IMR-90 (cell line): ENCODE measurements around the gene POLR2J.
"Not testable (repeated sequence)": the region's sequence is repeated elsewhere in the genome, so short reads cannot be mapped to it uniquely, and the experiment has no call there.

Experiments
- CHD1 ChIP-seq: IDR thresholded peaks from 2 replicates; pipeline ENCODE4 v1.6.1; 2012; ENCODE audit warnings: low read depth, low read length, improper control_type of control experiment
- MXI1 ChIP-seq: IDR thresholded peaks from 2 replicates; pipeline ENCODE4 v1.6.1; 2012; ENCODE audit warnings: low read depth, mild to moderate bottlenecking, low read length, moderate library complexity, borderline replicate concordance
- TF ChIP-seq, protein P1 (sequence below): conservative IDR thresholded peaks from 2 replicates; pipeline ENCODE4 v1.5.1; 2012; ENCODE audit warnings: mild to moderate bottlenecking, low read depth, low read length, improper control_type of control experiment

DNA sequence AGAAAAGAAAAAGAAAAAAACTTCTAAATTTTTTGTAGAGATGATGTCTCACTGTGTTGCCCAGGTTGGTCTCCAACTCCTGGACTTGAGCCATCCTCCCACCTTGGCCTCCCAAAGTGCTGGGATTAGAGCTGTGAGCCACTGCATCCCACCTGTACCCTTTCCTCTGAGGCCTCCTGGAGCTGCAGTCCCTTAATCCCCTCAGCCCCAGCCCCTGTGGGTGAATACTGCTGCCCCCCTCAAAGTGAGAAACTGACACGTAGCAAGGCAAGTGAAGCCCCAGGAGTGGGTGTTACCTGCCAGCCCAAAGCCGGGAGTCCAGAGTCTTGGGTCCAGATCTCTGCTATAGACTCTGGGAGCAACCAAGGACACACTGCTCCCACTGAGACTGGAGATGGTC lies 46.1 kb upstream of the POLR2J start:
- TF ChIP-seq, protein P1, sequence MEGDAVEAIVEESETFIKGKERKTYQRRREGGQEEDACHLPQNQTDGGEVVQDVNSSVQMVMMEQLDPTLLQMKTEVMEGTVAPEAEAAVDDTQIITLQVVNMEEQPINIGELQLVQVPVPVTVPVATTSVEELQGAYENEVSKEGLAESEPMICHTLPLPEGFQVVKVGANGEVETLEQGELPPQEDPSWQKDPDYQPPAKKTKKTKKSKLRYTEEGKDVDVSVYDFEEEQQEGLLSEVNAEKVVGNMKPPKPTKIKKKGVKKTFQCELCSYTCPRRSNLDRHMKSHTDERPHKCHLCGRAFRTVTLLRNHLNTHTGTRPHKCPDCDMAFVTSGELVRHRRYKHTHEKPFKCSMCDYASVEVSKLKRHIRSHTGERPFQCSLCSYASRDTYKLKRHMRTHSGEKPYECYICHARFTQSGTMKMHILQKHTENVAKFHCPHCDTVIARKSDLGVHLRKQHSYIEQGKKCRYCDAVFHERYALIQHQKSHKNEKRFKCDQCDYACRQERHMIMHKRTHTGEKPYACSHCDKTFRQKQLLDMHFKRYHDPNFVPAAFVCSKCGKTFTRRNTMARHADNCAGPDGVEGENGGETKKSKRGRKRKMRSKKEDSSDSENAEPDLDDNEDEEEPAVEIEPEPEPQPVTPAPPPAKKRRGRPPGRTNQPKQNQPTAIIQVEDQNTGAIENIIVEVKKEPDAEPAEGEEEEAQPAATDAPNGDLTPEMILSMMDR = not testable (repeated sequence)
- not testable (repeated sequence) for TF ChIP-seq MXI1, CHD1
